ENCODE results near the gene SLC7A5.
"Not testable (repeated sequence)": the region's sequence is repeated elsewhere in the genome, so short reads cannot be mapped to it uniquely, and the experiment has no call there.

DNA sequence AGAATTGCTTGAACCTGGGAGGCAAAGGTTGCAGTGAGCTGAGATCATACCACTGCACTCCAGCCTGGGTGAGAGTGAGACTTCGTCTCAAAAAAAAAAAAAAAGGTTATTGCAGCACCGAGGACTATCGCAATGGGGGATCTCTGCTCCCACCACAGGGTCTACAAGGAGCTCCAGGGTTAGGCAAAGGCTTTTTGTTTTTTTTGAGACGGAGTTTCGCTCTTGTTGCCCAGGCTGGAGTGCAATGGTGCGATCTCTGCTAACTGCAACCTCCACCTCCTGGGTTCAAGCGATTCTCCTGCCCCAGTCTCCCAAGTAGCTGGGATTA is 41.8 kb downstream of the SLC7A5 start:
- TF ChIP-seq POU2F2, POLR2A, POLR2AphosphoS5 (IDR thresholded peaks at IDR 0.05; ENCODE audit: low read depth, low read length): not testable (repeated sequence)
